H1 (cell line): ENCODE results near the gene ADGRG7.

Experiments
- CTCF ChIP-seq, 3 experiments: IDR thresholded peaks; 1 replicate in 2 of 3; 2 replicates in 1 of 3; pipeline versions ENCODE4 v1.5.1 to v1.6.1; 2011; ENCODE audit warnings: low read length in 3 of 3, mild to moderate bottlenecking in 3 of 3, inconsistent platforms in 2 of 3, low read depth in 1 of 3, moderate library complexity in 1 of 3; ENCODE audit not compliant: insufficient read depth in 1 of 3; ENCODE audit errors: control extremely low read depth in 1 of 3
- TCF12 ChIP-seq: IDR thresholded peaks from 2 replicates; pipeline ENCODE4 v1.6.1; 2011; ENCODE audit warnings: low read depth, mild to moderate bottlenecking, low read length

GRCh38 chr3:100641471-100642032, 32.2 kb downstream of the ADGRG7 start:
- TF ChIP-seq TCF12 (no peak), CTCF (IDR thresholded peaks at IDR 0.05; ENCODE audit: control extremely low read depth in 1 of 3, insufficient read depth in 1 of 3, low read depth in 1 of 3, low read length in 3 of 3) (no peak)
